HFFc6 (cell line): Measurements from ENCODE around the gene ATP6V0C. TPM values are rescaled to one million over a fixed set of nuclear protein-coding genes. Genes with fewer than 3 reads are reported as not detected.

Experiments used
- DNase-seq: peaks from one replicate; pipeline ENCODE4 v3.0.0-alpha.2; 2018
- H3K27ac Mint-ChIP-seq: 2 replicates; pipeline ENCODE4 v1.8.0; 2020; ENCODE audit warnings: mild to moderate bottlenecking, mixed read lengths
- H3K27me3 Mint-ChIP-seq: 2 replicates; pipeline ENCODE4 v1.8.0; 2021; ENCODE audit warnings: mild to moderate bottlenecking, moderate library complexity, mixed read lengths; ENCODE audit not compliant: insufficient read depth
- H3K36me3 Mint-ChIP-seq: 2 replicates; pipeline ENCODE4 v1.8.0; 2021; ENCODE audit warnings: low read depth, mixed read lengths
- H3K4me1 Mint-ChIP-seq: 2 replicates; pipeline ENCODE4 v1.8.0; 2020; ENCODE audit warnings: low read depth, mixed read lengths
- H3K4me3 Mint-ChIP-seq: 2 replicates; pipeline ENCODE4 v1.8.0; 2020; ENCODE audit warnings: mild to moderate bottlenecking, moderate library complexity, mixed read lengths
- H3K9me3 Mint-ChIP-seq: 2 replicates; pipeline ENCODE4 v1.8.0; 2020; ENCODE audit warnings: mild to moderate bottlenecking, mixed read lengths
- total RNA-seq, 6 experiments: library from RNA; stranded (reverse); fragmentation: NEBNext Ultra II Directional; extraction: Animal tissue kit (Norgen Biotek cat#: 25700); gene quantifications; 2 replicates in 1 of 6; 3 replicates in 5 of 6; pipeline ENCODE4 v1.2.3, GENCODE V29; 2021
- TF ChIP-seq, protein P1 (sequence below): fragments of 200-600 bp; sonication (generic); IDR thresholded peaks from 2 replicates; pipeline ENCODE4 v1.5.0; 2021; ENCODE audit warnings: antibody characterized with exemption, mild to moderate bottlenecking

ATP6V0C gene
- total RNA-seq, 6 experiments from 2014 or later: 303 to 341 (median 309) TPM

GRCh38 chr16:2518823-2519710, 5.3 kb downstream of the ATP6V0C start:
- peaks cover 26% of the 10 kb centered on the region for H3K27me3 Mint-ChIP-seq
- DNase-seq: no peak
- H3K36me3 Mint-ChIP-seq: peaks cover 39% of the 10 kb centered on the region
- TF ChIP-seq, protein P1, sequence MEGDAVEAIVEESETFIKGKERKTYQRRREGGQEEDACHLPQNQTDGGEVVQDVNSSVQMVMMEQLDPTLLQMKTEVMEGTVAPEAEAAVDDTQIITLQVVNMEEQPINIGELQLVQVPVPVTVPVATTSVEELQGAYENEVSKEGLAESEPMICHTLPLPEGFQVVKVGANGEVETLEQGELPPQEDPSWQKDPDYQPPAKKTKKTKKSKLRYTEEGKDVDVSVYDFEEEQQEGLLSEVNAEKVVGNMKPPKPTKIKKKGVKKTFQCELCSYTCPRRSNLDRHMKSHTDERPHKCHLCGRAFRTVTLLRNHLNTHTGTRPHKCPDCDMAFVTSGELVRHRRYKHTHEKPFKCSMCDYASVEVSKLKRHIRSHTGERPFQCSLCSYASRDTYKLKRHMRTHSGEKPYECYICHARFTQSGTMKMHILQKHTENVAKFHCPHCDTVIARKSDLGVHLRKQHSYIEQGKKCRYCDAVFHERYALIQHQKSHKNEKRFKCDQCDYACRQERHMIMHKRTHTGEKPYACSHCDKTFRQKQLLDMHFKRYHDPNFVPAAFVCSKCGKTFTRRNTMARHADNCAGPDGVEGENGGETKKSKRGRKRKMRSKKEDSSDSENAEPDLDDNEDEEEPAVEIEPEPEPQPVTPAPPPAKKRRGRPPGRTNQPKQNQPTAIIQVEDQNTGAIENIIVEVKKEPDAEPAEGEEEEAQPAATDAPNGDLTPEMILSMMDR: no peak
- H3K4me3 Mint-ChIP-seq: peak overlapping the region; percentile 84
- peak overlapping the region; percentile 90 for H3K27ac Mint-ChIP-seq
- H3K9me3 Mint-ChIP-seq: no peaks in the 10 kb centered on the region
- H3K4me1 Mint-ChIP-seq: peaks cover 52% of the 10 kb centered on the region

- Mint-ChIP-seq H3K4me3 (peak overlapping the region; percentile 84), H3K36me3 (peaks cover 43% of the 10 kb centered on the region), H3K27ac (peak overlapping the region; percentile 90), H3K9me3 (no peaks in the 10 kb centered on the region), H3K4me1 (peaks cover 52% of the 10 kb centered on the region), H3K27me3 (peaks cover 25% of the 10 kb centered on the region)
- no peak for DNase-seq
- TF ChIP-seq, protein P1: no peak
Observed at GRCh38 chr16:2519711-2520080, 5.9 kb downstream of the ATP6V0C start.

DNA sequence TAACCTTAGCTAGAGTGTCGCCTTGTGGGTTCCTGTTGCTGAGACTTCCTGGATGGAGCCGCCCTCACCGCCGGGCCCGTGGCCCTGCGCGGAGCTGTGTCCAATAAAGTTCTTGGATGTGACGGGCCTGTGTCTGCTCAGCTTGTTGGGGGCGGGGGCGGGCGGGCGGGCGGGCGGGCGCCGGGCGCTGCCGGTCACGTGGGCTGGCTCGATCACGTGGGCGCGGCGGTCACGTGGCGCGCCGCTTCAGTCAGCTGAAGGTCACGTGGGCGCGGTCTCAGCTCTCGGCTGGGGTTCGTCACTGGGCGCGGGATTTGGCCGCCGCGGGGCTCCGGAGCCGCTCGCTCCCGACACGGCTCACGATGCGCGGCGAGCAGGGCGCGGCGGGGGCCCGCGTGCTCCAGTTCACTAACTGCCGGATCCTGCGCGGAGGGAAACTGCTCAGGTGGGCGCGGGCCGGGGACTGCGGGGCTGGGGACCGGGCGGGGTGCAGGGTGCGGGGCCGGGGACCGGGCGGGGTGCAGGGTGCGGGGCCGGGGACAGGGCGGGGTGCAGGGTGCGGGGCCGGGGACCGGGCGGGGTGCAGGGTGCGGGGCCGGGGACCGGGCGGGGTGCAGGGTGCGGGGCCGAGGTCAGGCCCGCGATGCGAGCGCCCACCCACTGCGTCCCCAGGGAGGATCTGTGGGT, 6.5 kb downstream of the ATP6V0C start, which contains the start of gene AMDHD2:
Gene AMDHD2, plus strand, starts transcription at position 275 of the 687 bp plus-strand sequence. Its CDS starts 88 bp downstream, at position 363.
- peak within 1 kb of the TSS; percentile 86 for H3K4me3 Mint-ChIP-seq
- peaks cover 42% of the 10 kb centered on the region for H3K36me3 Mint-ChIP-seq
- H3K9me3 Mint-ChIP-seq: no peaks in the 10 kb centered on the region
- H3K27me3 Mint-ChIP-seq: peaks cover 20% of the 10 kb centered on the region
- TF ChIP-seq, protein P1: no peak
- peaks cover 50% of the 10 kb centered on the region for H3K4me1 Mint-ChIP-seq
- DNase-seq: peak; percentile 85
- H3K27ac Mint-ChIP-seq: peak within 1 kb of the TSS; percentile 90

- no peak for DNase-seq
- peak overlapping the region; percentile 86 for H3K4me3 Mint-ChIP-seq
- peaks cover 19% of the 10 kb centered on the region for H3K27me3 Mint-ChIP-seq
- H3K9me3 Mint-ChIP-seq: no peaks in the 10 kb centered on the region
- TF ChIP-seq, protein P1: no peak
- peak overlapping the region; percentile 74 for H3K27ac Mint-ChIP-seq
- peaks cover 43% of the 10 kb centered on the region for H3K4me1 Mint-ChIP-seq
- peaks cover 38% of the 10 kb centered on the region for H3K36me3 Mint-ChIP-seq
Observed at GRCh38 chr16:2520784-2521531, 7.2 kb downstream of the ATP6V0C start.

GRCh38 chr16:2523801-2524231, 10.1 kb downstream of the ATP6V0C start:
- no peak overlapping the region for H3K4me3 Mint-ChIP-seq
- H3K4me1 Mint-ChIP-seq: peaks cover 20% of the 10 kb centered on the region

More at GRCh38 chr16:2523801-2524231, 10.1 kb downstream of the ATP6V0C start:
- TF ChIP-seq, protein P1: no peak
- no peaks in the 10 kb centered on the region for H3K9me3 Mint-ChIP-seq
- H3K27ac Mint-ChIP-seq: no peak overlapping the region
- peaks cover 16% of the 10 kb centered on the region for H3K27me3 Mint-ChIP-seq
- no peak for DNase-seq
- peaks cover 27% of the 10 kb centered on the region for H3K36me3 Mint-ChIP-seq
